Nephron (organoid): ENCODE results near the gene TXNRD2.

ENCODE experiments used
- H3K27ac Mint-ChIP-seq, 3 experiments: 2 replicates each; pipeline ENCODE4 v1.8.0; 2020; ENCODE audit warnings: mixed read lengths in 3 of 3, mild to moderate bottlenecking in 2 of 3, moderate library complexity in 1 of 3
- H3K27me3 Mint-ChIP-seq: 2 replicates; pipeline ENCODE4 v1.8.0; 2021; ENCODE audit warnings: low read depth, mild to moderate bottlenecking, moderate library complexity, mixed read lengths
- H3K36me3 Mint-ChIP-seq: 2 replicates; pipeline ENCODE4 v1.8.0; 2020; ENCODE audit warnings: low read depth, mixed read lengths
- H3K4me1 Mint-ChIP-seq: 2 replicates; pipeline ENCODE4 v1.8.0; 2020; ENCODE audit warnings: mixed read lengths
- H3K4me3 Mint-ChIP-seq, 3 experiments: 2 replicates each; pipeline ENCODE4 v1.8.0; 2020; ENCODE audit warnings: mild to moderate bottlenecking in 3 of 3, mixed read lengths in 3 of 3, moderate library complexity in 2 of 3
- H3K9me3 Mint-ChIP-seq: 2 replicates; pipeline ENCODE4 v1.8.0; 2020; ENCODE audit warnings: mixed read lengths
- CTCF ChIP-seq, 3 experiments: fragments of 200-600 bp; sonication (generic); IDR thresholded peaks; one replicate each; pipeline ENCODE4 v1.5.0; 2021; ENCODE audit warnings: antibody characterized with exemption in 3 of 3; ENCODE audit not compliant: unreplicated experiment in 3 of 3

TXNRD2 gene

GRCh38 chr22:19871023-19871844 is 70.4 kb downstream of the TXNRD2 start:
- Mint-ChIP-seq H3K27me3 (peaks cover 10% of the 10 kb centered on the region), H3K4me3 (no peak overlapping the region), H3K36me3 (no peaks in the 10 kb centered on the region), H3K27ac (no peak overlapping the region), H3K9me3 (no peaks in the 10 kb centered on the region), H3K4me1 (peaks cover 10% of the 10 kb centered on the region)
- no peak for TF ChIP-seq CTCF (IDR thresholded peaks at IDR 0.05; ENCODE audit: unreplicated experiment in 3 of 3)

- Mint-ChIP-seq H3K4me1 (peaks cover 10% of the 10 kb centered on the region), H3K9me3 (no peaks in the 10 kb centered on the region), H3K4me3 (no peak overlapping the region), H3K27me3 (peaks cover 10% of the 10 kb centered on the region), H3K27ac (no peak overlapping the region), H3K36me3 (no peaks in the 10 kb centered on the region)
- TF ChIP-seq CTCF (IDR thresholded peaks at IDR 0.05; ENCODE audit: unreplicated experiment in 3 of 3): no peak
Observed at GRCh38 chr22:19870153-19871022, 71.2 kb downstream of the TXNRD2 start.

- Mint-ChIP-seq H3K9me3 (no peaks in the 10 kb centered on the region), H3K4me1 (peaks cover 7% of the 10 kb centered on the region), H3K4me3 (no peak overlapping the region), H3K27me3 (peaks cover 10% of the 10 kb centered on the region), H3K36me3 (no peaks in the 10 kb centered on the region), H3K27ac (no peak overlapping the region)
- TF ChIP-seq CTCF (IDR thresholded peaks at IDR 0.05; ENCODE audit: unreplicated experiment in 3 of 3): no peak
Observed at GRCh38 chr22:19869497-19870152, 72.0 kb downstream of the TXNRD2 start.

- H3K4me3 Mint-ChIP-seq: no peak overlapping the region
Observed at GRCh38 chr22:19868773-19869471, 72.7 kb downstream of the TXNRD2 start.

More at GRCh38 chr22:19868773-19869471, 72.7 kb downstream of the TXNRD2 start:
- TF ChIP-seq CTCF (IDR thresholded peaks at IDR 0.05; ENCODE audit: unreplicated experiment in 3 of 3): no peak
- peaks cover under 1% of the 10 kb centered on the region for H3K4me1 Mint-ChIP-seq
- peaks cover 10% of the 10 kb centered on the region for H3K27me3 Mint-ChIP-seq
- no peaks in the 10 kb centered on the region for H3K9me3 Mint-ChIP-seq
- no peak overlapping the region for H3K27ac Mint-ChIP-seq
- no peaks in the 10 kb centered on the region for H3K36me3 Mint-ChIP-seq
